ENCODE results near the gene GFRA4. TPM values are rescaled to one million over a fixed set of nuclear protein-coding genes. Genes with fewer than 3 reads are reported as not detected.

The GFRA4 gene
- total RNA-seq, 2 experiments from 2014 or later, result not detected

- no peaks in the 10 kb centered on the region for H3K36me3 Mint-ChIP-seq (ENCODE audit: low read depth)
- ChIA-PET CTCF (interaction anchor here (0.5 to 0.6 kb wide), 2 partner anchors 102 to 188 kb away, joined by 3 to 4 read pairs; no protein-coding TSS in a partner anchor), POLR2A (no interaction called here)
- no peak for DNase-seq
- no peak overlapping the region for H3K27ac Mint-ChIP-seq
- H3K27me3 Mint-ChIP-seq, result peaks cover 49% of the 10 kb centered on the region
- peaks cover 34% of the 10 kb centered on the region for H3K4me1 Mint-ChIP-seq
- H3K9me3 Mint-ChIP-seq, result no peaks in the 10 kb centered on the region
- H3K4me3 Mint-ChIP-seq, result no peak overlapping the region
These were observed 1.2 kb downstream of the GFRA4 start for GRCh38 chr20:3661814-3662665.

GRCh38 chr20:3661060-3661813 lies 2.0 kb downstream of the GFRA4 start:
- CTCF ChIA-PET, result interaction anchor here (1.8 kb wide), 1 partner anchor 8 kb away, joined by 5 read pairs; no protein-coding TSS in a partner anchor
- H3K4me3 Mint-ChIP-seq, result no peak overlapping the region
- H3K36me3 Mint-ChIP-seq (ENCODE audit: low read depth), result no peaks in the 10 kb centered on the region
- no peaks in the 10 kb centered on the region for H3K9me3 Mint-ChIP-seq
- H3K27ac Mint-ChIP-seq, result no peak overlapping the region
- H3K4me1 Mint-ChIP-seq, result peaks cover 29% of the 10 kb centered on the region
- peaks cover 50% of the 10 kb centered on the region for H3K27me3 Mint-ChIP-seq
- no peak for DNase-seq
- POLR2A ChIA-PET, result no interaction called here

GRCh38 chr20:3660262-3661059 lies 2.7 kb downstream of the GFRA4 start:
- Mint-ChIP-seq H3K4me3 (no peak overlapping the region), H3K27me3 (peaks cover 52% of the 10 kb centered on the region), H3K4me1 (peaks cover 21% of the 10 kb centered on the region), H3K36me3 (ENCODE audit: low read depth) (no peaks in the 10 kb centered on the region), H3K27ac (no peak overlapping the region), H3K9me3 (no peaks in the 10 kb centered on the region)
- CTCF ChIA-PET, result interaction anchor here (0.6 to 1.8 kb wide), 3 partner anchors 9 to 249 kb away, joined by 3 to 5 read pairs (median 4); no protein-coding TSS in a partner anchor
- no peak for DNase-seq
- POLR2A ChIA-PET, result no interaction called here

- Mint-ChIP-seq H3K9me3 (no peaks in the 10 kb centered on the region), H3K4me3 (no peak overlapping the region), H3K27ac (no peak overlapping the region)
These were observed 3.5 kb downstream of the GFRA4 start for GRCh38 chr20:3659492-3660261.

GRCh38 chr20:3658716-3659491 lies 4.3 kb downstream of the GFRA4 start:
- H3K27ac Mint-ChIP-seq, result no peak overlapping the region
- no peaks in the 10 kb centered on the region for H3K36me3 Mint-ChIP-seq (ENCODE audit: low read depth)
- H3K4me1 Mint-ChIP-seq, result peaks cover 15% of the 10 kb centered on the region
- ChIA-PET CTCF (interaction anchor here (1.0 to 2.2 kb wide), 5 partner anchors 10 to 196 kb away, joined by 3 to 7 read pairs (median 5); partner anchors contain the start of gene AP5S1), POLR2A (no interaction called here)
- no peak overlapping the region for H3K4me3 Mint-ChIP-seq
- peaks cover 48% of the 10 kb centered on the region for H3K27me3 Mint-ChIP-seq
- no peak for DNase-seq
- no peaks in the 10 kb centered on the region for H3K9me3 Mint-ChIP-seq

More at GRCh38 chr20:3659492-3660261, 3.5 kb downstream of the GFRA4 start:
- CTCF ChIA-PET, result interaction anchor here (0.6 to 2.2 kb wide), 6 partner anchors 10 to 250 kb away, joined by 3 to 7 read pairs (median 4); partner anchors contain the start of gene AP5S1
- DNase-seq, result no peak
- peaks cover 15% of the 10 kb centered on the region for H3K4me1 Mint-ChIP-seq
- H3K36me3 Mint-ChIP-seq (ENCODE audit: low read depth), result no peaks in the 10 kb centered on the region
- POLR2A ChIA-PET, result no interaction called here
- H3K27me3 Mint-ChIP-seq, result peaks cover 52% of the 10 kb centered on the region

- H3K36me3 Mint-ChIP-seq (ENCODE audit: low read depth), result no peaks in the 10 kb centered on the region
- no peak for DNase-seq
- H3K4me1 Mint-ChIP-seq, result peaks cover 19% of the 10 kb centered on the region
- H3K4me3 Mint-ChIP-seq, result no peak overlapping the region
- no peaks in the 10 kb centered on the region for H3K9me3 Mint-ChIP-seq
- no peak overlapping the region for H3K27ac Mint-ChIP-seq
- H3K27me3 Mint-ChIP-seq, result peaks cover 42% of the 10 kb centered on the region
- CTCF ChIA-PET, result interaction anchor here (1.0 to 2.2 kb wide), 4 partner anchors 10 to 197 kb away, joined by 3 to 7 read pairs (median 6); partner anchors contain the start of gene AP5S1
- POLR2A ChIA-PET, result no interaction called here
These were observed 5.0 kb downstream of the GFRA4 start for GRCh38 chr20:3658019-3658715.

GRCh38 chr20:3655131-3655405 lies 8.1 kb downstream of the GFRA4 start:
- H3K27me3 Mint-ChIP-seq, result peaks cover 17% of the 10 kb centered on the region
- ChIA-PET POLR2A (no interaction called here), CTCF (no interaction called here)
- peaks cover 24% of the 10 kb centered on the region for H3K4me1 Mint-ChIP-seq
- H3K27ac Mint-ChIP-seq, result no peak overlapping the region
- H3K4me3 Mint-ChIP-seq, result no peak overlapping the region
- H3K36me3 Mint-ChIP-seq (ENCODE audit: low read depth), result no peaks in the 10 kb centered on the region
- no peaks in the 10 kb centered on the region for H3K9me3 Mint-ChIP-seq
- no peak for DNase-seq

GRCh38 chr20:3654326-3655130 lies 8.7 kb downstream of the GFRA4 start:
- DNase-seq, result no peak

GRCh38 chr20:3653921-3654320 lies 9.3 kb downstream of the GFRA4 start:
- Mint-ChIP-seq H3K4me1 (peaks cover 15% of the 10 kb centered on the region), H3K4me3 (no peak overlapping the region), H3K27ac (no peak overlapping the region), H3K36me3 (ENCODE audit: low read depth) (no peaks in the 10 kb centered on the region), H3K27me3 (peaks cover 9% of the 10 kb centered on the region), H3K9me3 (no peaks in the 10 kb centered on the region)
- POLR2A ChIA-PET, result no interaction called here
- no peak for DNase-seq
- CTCF ChIA-PET, result interaction anchor here (0.6 to 1.0 kb wide), 2 partner anchors 11 to 27 kb away, joined by 3 to 4 read pairs; no protein-coding TSS in a partner anchor

More at GRCh38 chr20:3654326-3655130, 8.7 kb downstream of the GFRA4 start:
- no peaks in the 10 kb centered on the region for H3K9me3 Mint-ChIP-seq
- ChIA-PET POLR2A (no interaction called here), CTCF (interaction anchor here (0.6 to 1.0 kb wide), 2 partner anchors 11 to 28 kb away, joined by 3 to 4 read pairs; no protein-coding TSS in a partner anchor)
- peaks cover 12% of the 10 kb centered on the region for H3K27me3 Mint-ChIP-seq
- H3K36me3 Mint-ChIP-seq (ENCODE audit: low read depth), result no peaks in the 10 kb centered on the region
- peaks cover 21% of the 10 kb centered on the region for H3K4me1 Mint-ChIP-seq
- no peak overlapping the region for H3K27ac Mint-ChIP-seq
- H3K4me3 Mint-ChIP-seq, result no peak overlapping the region

- ChIA-PET POLR2A (no interaction called here), CTCF (interaction anchor here (1.0 kb wide), 1 partner anchor 12 kb away, joined by 4 read pairs; no protein-coding TSS in a partner anchor)
- Mint-ChIP-seq H3K4me1 (peaks cover 11% of the 10 kb centered on the region), H3K4me3 (no peak overlapping the region), H3K27ac (no peak overlapping the region), H3K9me3 (no peaks in the 10 kb centered on the region), H3K36me3 (ENCODE audit: low read depth) (no peaks in the 10 kb centered on the region), H3K27me3 (peaks cover 5% of the 10 kb centered on the region)
- DNase-seq, result no peak
These were observed 10.3 kb downstream of the GFRA4 start for GRCh38 chr20:3652676-3653596.

Data from activated CD4-positive, alpha-beta T cell treated with anti-CD3 and anti-CD28 coated beads, Interleukin-2, amount 10 ng/mL, durations not matched to agents 7 days and 5 days (primary cell).